ENCODE data around the gene ABCA3. TPM values are rescaled to one million over a fixed set of nuclear protein-coding genes. Genes with fewer than 3 reads are reported as not detected.

The ABCA3 gene
- total RNA-seq, 1 donor = 1.4 TPM

DNA sequence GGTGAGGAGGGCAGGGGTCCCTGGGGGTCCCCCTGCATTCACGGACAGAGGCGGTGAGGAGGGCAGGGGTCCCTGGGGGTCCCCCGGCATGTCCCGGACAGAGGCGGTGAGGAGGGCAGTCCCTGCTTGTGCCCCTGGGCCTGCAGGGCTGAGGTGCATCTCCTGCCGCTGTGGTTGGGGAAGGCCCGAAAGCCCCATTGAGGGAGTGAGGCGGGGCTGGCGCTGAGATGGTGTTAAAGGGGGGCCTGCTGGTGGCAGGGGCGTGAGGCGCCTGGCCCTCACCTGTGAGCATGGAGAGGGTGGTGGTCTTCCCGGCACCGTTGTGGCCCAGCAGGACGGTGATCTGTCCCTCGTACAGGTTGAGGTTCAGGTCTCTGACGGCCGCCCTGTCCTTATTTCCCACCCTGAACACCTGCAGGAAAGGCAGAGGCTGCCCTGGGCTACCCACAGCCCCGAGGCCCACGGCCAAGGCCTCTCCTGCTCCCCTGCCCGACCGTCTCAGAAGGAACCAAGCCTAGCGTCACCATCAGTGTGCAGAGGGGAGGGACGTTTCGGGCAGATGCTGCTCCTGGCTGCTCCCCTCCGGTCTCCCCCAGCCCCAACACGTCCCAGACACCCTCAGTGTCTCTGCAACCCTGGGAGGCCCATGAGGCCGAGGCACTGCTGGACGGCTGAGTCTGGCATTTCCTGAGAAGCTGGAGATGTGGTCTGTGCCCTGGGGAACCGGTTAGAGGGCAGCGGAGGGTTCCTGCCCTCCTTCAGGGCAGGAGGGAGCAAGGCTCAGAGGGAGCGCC, 41.2 kb downstream of the ABCA3 start:
- no peaks in the 10 kb centered on the region for H3K4me1 ChIP-seq (ENCODE audit: insufficient read depth, low read length)
- no peak overlapping the region for H3K27ac ChIP-seq (ENCODE audit: low read depth, low read length)
- H3K4me2 ChIP-seq (ENCODE audit: insufficient read depth, low read length) = no peak overlapping the region
- no peaks in the 10 kb centered on the region for H4K20me1 ChIP-seq (ENCODE audit: insufficient read depth, low read length)
- DNase-seq (ENCODE audit: insufficient read length, low spot score, missing footprints) = peak; percentile 64
- no peaks in the 10 kb centered on the region for H3K79me2 ChIP-seq (ENCODE audit: insufficient read depth, low read length)
- no peaks in the 10 kb centered on the region for H3K27me3 ChIP-seq (ENCODE audit: insufficient read depth, low read length)
- H3K36me3 ChIP-seq (ENCODE audit: insufficient read depth, low read length) = no peaks in the 10 kb centered on the region
- no peak overlapping the region for H2AFZ ChIP-seq (ENCODE audit: low read length)
- no peaks in the 10 kb centered on the region for H3K9me3 ChIP-seq (ENCODE audit: low read depth, low read length)
- TF ChIP-seq, protein P1, sequence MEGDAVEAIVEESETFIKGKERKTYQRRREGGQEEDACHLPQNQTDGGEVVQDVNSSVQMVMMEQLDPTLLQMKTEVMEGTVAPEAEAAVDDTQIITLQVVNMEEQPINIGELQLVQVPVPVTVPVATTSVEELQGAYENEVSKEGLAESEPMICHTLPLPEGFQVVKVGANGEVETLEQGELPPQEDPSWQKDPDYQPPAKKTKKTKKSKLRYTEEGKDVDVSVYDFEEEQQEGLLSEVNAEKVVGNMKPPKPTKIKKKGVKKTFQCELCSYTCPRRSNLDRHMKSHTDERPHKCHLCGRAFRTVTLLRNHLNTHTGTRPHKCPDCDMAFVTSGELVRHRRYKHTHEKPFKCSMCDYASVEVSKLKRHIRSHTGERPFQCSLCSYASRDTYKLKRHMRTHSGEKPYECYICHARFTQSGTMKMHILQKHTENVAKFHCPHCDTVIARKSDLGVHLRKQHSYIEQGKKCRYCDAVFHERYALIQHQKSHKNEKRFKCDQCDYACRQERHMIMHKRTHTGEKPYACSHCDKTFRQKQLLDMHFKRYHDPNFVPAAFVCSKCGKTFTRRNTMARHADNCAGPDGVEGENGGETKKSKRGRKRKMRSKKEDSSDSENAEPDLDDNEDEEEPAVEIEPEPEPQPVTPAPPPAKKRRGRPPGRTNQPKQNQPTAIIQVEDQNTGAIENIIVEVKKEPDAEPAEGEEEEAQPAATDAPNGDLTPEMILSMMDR (IDR thresholded peaks at IDR 0.05; ENCODE audit: extremely low read depth, low read depth, low read length) = no peak
- no peak overlapping the region for H3K4me3 ChIP-seq (ENCODE audit: insufficient read depth, low read length)

DNA sequence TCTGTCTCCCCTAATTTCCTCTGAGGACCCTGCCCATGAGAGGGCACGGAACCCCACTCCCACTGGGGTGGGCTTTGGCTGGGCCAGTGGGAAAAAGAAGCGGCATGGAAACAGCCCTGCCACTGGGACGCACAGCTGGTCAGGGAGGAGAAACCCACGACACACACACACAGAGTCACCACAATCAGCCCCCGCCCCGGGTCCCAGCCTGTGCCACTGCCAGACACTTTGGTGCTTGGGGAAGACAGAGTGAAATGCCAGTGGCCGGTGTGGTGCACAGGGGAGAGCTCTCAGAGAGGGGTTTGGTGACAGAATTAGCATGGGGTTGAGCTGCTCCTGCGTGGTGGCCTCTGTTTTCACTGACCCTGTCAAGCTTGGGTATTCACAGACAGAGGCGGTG, 41.9 kb downstream of the ABCA3 start:
- TF ChIP-seq, protein P1 (IDR thresholded peaks at IDR 0.05; ENCODE audit: extremely low read depth, low read depth, low read length) = no peak

GRCh38 chr16:2297506-2297860, 43.0 kb downstream of the ABCA3 start:
- Histone ChIP-seq H3K4me1 (ENCODE audit: insufficient read depth, low read length) (no peaks in the 10 kb centered on the region), H3K27ac (ENCODE audit: low read depth, low read length) (no peak overlapping the region), H3K4me3 (ENCODE audit: insufficient read depth, low read length) (no peak overlapping the region), H3K79me2 (ENCODE audit: insufficient read depth, low read length) (no peaks in the 10 kb centered on the region), H3K36me3 (ENCODE audit: insufficient read depth, low read length) (no peaks in the 10 kb centered on the region), H4K20me1 (ENCODE audit: insufficient read depth, low read length) (no peaks in the 10 kb centered on the region), H2AFZ (ENCODE audit: low read length) (no peak overlapping the region), H3K9me3 (ENCODE audit: low read depth, low read length) (no peaks in the 10 kb centered on the region), H3K27me3 (ENCODE audit: insufficient read depth, low read length) (no peaks in the 10 kb centered on the region), H3K4me2 (ENCODE audit: insufficient read depth, low read length) (no peak overlapping the region)
- TF ChIP-seq, protein P1 (IDR thresholded peaks at IDR 0.05; ENCODE audit: extremely low read depth, low read depth, low read length) = no peak
- peak; percentile 3 for DNase-seq (ENCODE audit: insufficient read length, low spot score, missing footprints)

More for the DNA sequence above, 41.9 kb downstream of the ABCA3 start:
- Histone ChIP-seq H3K27me3 (ENCODE audit: insufficient read depth, low read length) (no peaks in the 10 kb centered on the region), H3K79me2 (ENCODE audit: insufficient read depth, low read length) (no peaks in the 10 kb centered on the region), H3K36me3 (ENCODE audit: insufficient read depth, low read length) (no peaks in the 10 kb centered on the region), H3K9me3 (ENCODE audit: low read depth, low read length) (no peaks in the 10 kb centered on the region), H3K4me1 (ENCODE audit: insufficient read depth, low read length) (no peaks in the 10 kb centered on the region), H3K27ac (ENCODE audit: low read depth, low read length) (no peak overlapping the region), H2AFZ (ENCODE audit: low read length) (no peak overlapping the region), H4K20me1 (ENCODE audit: insufficient read depth, low read length) (no peaks in the 10 kb centered on the region), H3K4me2 (ENCODE audit: insufficient read depth, low read length) (no peak overlapping the region), H3K4me3 (ENCODE audit: insufficient read depth, low read length) (no peak overlapping the region)
- DNase-seq (ENCODE audit: insufficient read length, low spot score, missing footprints) = peak; percentile 46

DNA sequence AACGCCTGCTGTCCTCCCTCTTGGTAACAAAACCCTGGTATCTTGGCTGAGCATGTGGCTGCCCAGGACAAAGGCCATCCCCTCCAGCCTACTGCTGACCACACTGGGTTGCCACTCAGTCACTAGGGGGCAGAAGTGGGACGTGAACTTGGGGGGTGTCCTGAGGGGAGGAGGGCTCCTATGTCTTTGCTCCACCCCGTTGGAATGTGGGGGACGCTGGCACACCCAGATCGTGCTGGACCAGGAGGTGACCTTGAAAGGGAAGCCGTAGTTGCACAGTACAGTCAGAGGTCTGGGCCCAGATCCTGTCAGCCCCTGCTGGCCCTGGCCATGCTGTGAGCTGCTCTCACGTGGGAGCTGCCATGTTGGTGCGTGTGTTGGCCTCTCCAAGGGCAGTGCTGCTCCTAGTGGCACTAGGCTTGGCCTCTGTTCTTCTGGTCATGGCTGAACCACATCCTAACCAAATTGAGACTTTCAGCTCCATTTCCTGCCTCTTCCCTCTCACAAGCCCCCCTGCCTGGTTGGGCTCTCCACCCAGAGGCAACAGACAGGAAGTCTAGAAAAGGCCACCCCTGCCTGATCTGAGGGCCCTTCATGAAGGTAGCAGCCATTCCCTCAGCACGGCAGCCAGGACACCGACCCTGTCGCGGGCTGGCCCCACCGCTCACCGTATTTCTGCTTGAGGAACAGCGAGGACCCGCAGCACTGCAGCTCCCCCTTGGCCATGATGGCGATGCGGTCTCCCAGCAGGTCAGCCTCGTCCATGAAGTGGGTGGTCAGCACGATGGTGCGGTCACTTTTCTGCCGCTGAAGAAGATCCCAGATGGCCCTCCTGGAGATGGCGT, 43.6 kb downstream of the ABCA3 start:
- no peaks in the 10 kb centered on the region for H4K20me1 ChIP-seq (ENCODE audit: insufficient read depth, low read length)
- peak overlapping the region; percentile 56 for H2AFZ ChIP-seq (ENCODE audit: low read length)
- H3K36me3 ChIP-seq (ENCODE audit: insufficient read depth, low read length) = no peaks in the 10 kb centered on the region
- DNase-seq (ENCODE audit: insufficient read length, low spot score, missing footprints) = peak; percentile 91
- no peaks in the 10 kb centered on the region for H3K79me2 ChIP-seq (ENCODE audit: insufficient read depth, low read length)
- no peaks in the 10 kb centered on the region for H3K27me3 ChIP-seq (ENCODE audit: insufficient read depth, low read length)
- H3K9me3 ChIP-seq (ENCODE audit: low read depth, low read length) = no peaks in the 10 kb centered on the region
- no peak overlapping the region for H3K4me2 ChIP-seq (ENCODE audit: insufficient read depth, low read length)
- no peaks in the 10 kb centered on the region for H3K4me1 ChIP-seq (ENCODE audit: insufficient read depth, low read length)
- H3K4me3 ChIP-seq (ENCODE audit: insufficient read depth, low read length) = no peak overlapping the region
- no peak overlapping the region for H3K27ac ChIP-seq (ENCODE audit: low read depth, low read length)
- TF ChIP-seq, protein P1 (IDR thresholded peaks at IDR 0.05; ENCODE audit: extremely low read depth, low read depth, low read length) = peak; percentile 53
